ENCODE results near the gene PHLDB2. TPM values are rescaled to one million over a fixed set of nuclear protein-coding genes. Genes with fewer than 3 reads are reported as not detected.

PHLDB2 gene
- total RNA-seq, 1 donor from 2014 or later, result 36.9 TPM

- no peak for TF ChIP-seq CTCF (conservative IDR thresholded peaks at IDR 0.05; ENCODE audit: low read depth, low read length)
- no peak overlapping the region for H3K4me3 ChIP-seq (ENCODE audit: low read depth, low read length)
- DNase-seq (ENCODE audit: low read depth), result no peak
Observed at GRCh38 chr3:111906656-111907055, 47.6 kb downstream of the PHLDB2 start.

GRCh38 chr3:111907151-111907550 is 48.1 kb downstream of the PHLDB2 start:
- DNase-seq (ENCODE audit: low read depth), result no peak

GRCh38 chr3:111910806-111911205 is 51.7 kb downstream of the PHLDB2 start:
- H3K4me3 ChIP-seq (ENCODE audit: low read depth, low read length), result no peak overlapping the region
- no peak for TF ChIP-seq CTCF (conservative IDR thresholded peaks at IDR 0.05; ENCODE audit: low read depth, low read length)
- no peak for DNase-seq (ENCODE audit: low read depth)

More at GRCh38 chr3:111907151-111907550, 48.1 kb downstream of the PHLDB2 start:
- no peak for TF ChIP-seq CTCF (conservative IDR thresholded peaks at IDR 0.05; ENCODE audit: low read depth, low read length)
- H3K4me3 ChIP-seq (ENCODE audit: low read depth, low read length), result no peak overlapping the region

DNA sequence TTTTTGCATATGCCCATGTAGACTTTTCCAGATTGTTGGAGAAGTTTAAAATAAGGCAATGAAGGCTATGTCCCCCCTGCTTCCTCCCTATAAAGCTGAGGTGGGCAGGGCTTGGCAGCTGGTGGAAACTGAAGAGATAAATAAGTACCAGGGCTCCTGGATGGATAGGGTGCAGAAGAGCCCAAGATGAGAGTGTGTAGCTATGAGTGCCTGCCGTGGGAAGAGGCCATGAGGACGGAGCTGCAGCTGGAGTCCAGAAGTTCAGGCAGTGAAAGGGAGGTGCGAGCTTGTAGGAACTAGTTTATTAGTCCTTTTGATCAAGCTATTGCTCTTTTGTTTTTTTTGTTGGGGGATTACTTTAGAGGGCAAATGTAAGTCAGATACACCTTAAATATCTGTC is 52.4 kb downstream of the PHLDB2 start:
- H3K4me3 ChIP-seq (ENCODE audit: low read depth, low read length), result no peak overlapping the region
- no peak for DNase-seq (ENCODE audit: low read depth)
- TF ChIP-seq CTCF (conservative IDR thresholded peaks at IDR 0.05; ENCODE audit: low read depth, low read length), result no peak

DNA sequence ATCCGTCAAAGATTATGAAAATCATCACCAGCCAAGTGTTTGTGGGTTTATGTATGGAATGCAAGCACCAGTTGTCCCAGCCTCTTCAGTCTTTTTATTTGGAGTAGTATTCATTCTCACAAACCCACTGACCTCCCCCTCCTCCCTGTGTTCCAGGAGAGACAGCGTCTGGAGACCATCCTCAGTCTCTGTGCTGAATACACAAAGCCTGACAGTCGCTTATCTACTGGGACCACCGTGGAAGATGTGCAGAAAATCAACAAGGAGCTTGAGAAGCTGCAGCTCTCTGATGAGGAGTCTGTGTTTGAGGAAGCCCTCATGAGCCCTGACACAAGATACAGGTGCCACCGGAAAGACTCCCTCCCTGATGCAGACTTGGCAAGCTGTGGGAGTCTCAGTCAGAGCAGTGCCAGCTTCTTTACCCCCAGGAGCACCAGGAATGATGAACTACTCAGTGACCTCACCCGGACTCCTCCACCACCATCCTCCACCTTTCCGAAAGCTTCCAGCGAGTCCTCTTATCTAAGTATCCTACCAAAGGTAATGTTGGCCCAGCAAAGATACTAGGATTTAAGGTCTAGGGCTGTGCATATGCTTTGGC is 54.2 kb downstream of the PHLDB2 start:
- no peak for TF ChIP-seq CTCF (conservative IDR thresholded peaks at IDR 0.05; ENCODE audit: low read depth, low read length)
- no peak overlapping the region for H3K4me3 ChIP-seq (ENCODE audit: low read depth, low read length)
- DNase-seq (ENCODE audit: low read depth), result no peak

- H3K4me3 ChIP-seq (ENCODE audit: low read depth, low read length), result no peak overlapping the region
- TF ChIP-seq CTCF (conservative IDR thresholded peaks at IDR 0.05; ENCODE audit: low read depth, low read length), result no peak
- DNase-seq (ENCODE audit: low read depth), result no peak
Observed at GRCh38 chr3:111915905-111916304, 56.8 kb downstream of the PHLDB2 start.

GRCh38 chr3:111917300-111917699 is 58.2 kb downstream of the PHLDB2 start:
- no peak overlapping the region for H3K4me3 ChIP-seq (ENCODE audit: low read depth, low read length)
- no peak for TF ChIP-seq CTCF (conservative IDR thresholded peaks at IDR 0.05; ENCODE audit: low read depth, low read length)
- DNase-seq (ENCODE audit: low read depth), result no peak
